CD4-positive, alpha-beta T cell treated with Interleukin-17A for 4 hours (primary cell): ENCODE results near the gene SRD5A1.

Experiments
- DNase-seq: peaks from one replicate; pipeline ENCODE4 v3.0.0-alpha.2; 2020; ENCODE audit warnings: mixed read lengths

SRD5A1 gene, protein sequence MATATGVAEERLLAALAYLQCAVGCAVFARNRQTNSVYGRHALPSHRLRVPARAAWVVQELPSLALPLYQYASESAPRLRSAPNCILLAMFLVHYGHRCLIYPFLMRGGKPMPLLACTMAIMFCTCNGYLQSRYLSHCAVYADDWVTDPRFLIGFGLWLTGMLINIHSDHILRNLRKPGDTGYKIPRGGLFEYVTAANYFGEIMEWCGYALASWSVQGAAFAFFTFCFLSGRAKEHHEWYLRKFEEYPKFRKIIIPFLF

DNA sequence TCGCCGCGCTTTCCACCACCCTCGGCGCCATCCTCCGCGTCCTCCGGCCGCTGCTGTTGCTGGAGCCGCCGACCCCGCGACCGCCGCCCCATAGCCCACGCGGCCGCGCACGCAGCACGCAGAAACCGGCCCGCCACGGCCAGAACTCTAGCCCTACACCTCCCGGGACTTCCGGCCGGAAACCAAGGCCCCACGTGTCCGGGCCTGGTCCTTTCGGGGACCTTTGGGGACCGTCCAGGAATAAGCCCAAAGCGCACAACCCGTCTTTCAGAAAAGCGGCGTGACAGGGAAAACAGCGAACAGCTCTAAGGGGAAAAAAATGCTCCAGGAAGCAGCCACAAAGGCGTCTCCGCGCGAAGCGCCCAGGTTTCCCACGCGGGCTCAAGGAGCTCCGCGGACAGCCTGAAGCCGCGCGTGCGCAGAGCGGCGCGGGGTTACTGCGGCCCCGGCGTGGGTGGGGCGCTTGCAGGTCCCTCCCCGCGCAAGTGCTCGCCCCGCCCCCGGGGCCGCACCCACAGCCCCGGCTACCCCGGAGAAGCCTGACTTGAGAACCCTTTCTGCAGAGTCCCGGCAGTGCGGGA is at the start of gene SRD5A1, which contains the start of gene NSUN2:
SRD5A1 (plus strand) TSS at position 553 of the 581 bp plus-strand sequence. CDS start 137 bp downstream, outside the sequence.
NSUN2 (minus strand) TSS at position 157 of the 581 bp plus-strand sequence; CDS start at position 92, 65 bp downstream.
- peak; percentile 95 for DNase-seq

DNA sequence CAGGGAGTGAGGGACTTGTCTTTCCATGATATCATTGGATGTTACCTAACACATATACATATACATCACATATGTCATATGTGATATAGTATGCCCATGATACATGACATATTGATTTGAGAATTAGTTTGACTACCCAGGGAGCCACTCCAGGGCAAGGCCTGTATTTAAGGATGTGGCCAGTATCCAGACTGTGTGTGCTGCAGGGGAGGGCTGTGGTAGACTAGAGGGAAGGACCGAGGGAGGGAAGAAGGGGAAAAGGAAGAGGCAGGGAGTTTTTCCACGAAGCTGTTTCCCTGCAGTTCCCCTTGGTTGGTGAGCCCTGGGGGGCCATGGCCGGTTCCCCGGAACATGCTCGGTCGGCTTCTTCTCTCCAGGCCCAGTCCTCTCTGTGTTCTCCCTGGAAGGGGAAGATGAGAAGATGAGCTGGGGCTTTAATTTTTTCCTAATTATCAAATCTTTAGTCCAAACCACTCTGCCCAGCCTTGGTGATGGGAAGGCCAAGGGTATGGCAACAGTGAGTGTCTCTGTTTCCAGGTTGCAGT is 49.1 kb upstream of the SRD5A1 start:
- no peak for DNase-seq

DNA sequence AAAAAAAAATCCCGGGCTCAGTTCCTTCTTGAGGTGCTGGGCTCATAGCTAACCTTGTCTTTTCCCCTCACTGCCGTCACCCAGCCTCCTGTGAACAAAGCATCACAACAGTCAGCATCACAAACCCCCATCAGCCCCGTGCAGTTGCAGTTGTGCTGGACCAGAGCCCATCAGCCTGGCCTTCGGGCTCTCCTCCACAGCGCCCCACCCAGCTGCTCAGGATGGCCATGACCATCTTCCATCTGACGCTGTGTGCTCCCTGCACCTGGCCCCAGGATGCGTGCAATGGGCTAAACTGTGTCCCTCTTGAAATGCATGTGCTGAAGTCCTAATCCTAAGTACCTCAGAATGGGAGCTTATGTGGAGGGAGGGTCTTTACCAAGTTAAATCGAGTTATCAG is 48.5 kb upstream of the SRD5A1 start:
- DNase-seq: no peak

DNA sequence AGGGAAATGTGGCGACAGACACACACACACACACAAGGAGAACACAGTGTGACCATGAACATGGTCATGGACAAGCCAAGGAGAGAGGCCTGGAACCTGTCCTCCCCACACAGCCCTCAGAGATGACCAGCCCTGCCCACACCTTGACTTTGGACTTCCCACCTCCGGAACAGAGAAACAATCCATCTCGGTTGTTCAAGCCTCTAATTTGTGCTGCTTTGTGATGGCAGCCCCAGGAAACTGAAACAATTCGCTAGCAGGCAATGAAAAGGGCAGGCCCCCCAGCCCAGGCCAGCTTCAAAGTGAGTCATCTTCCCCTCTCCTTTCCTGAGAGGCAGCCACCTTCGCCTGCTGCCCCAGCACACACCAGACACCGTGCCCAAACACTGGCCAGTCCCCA is 48.1 kb upstream of the SRD5A1 start:
- DNase-seq: no peak

DNA sequence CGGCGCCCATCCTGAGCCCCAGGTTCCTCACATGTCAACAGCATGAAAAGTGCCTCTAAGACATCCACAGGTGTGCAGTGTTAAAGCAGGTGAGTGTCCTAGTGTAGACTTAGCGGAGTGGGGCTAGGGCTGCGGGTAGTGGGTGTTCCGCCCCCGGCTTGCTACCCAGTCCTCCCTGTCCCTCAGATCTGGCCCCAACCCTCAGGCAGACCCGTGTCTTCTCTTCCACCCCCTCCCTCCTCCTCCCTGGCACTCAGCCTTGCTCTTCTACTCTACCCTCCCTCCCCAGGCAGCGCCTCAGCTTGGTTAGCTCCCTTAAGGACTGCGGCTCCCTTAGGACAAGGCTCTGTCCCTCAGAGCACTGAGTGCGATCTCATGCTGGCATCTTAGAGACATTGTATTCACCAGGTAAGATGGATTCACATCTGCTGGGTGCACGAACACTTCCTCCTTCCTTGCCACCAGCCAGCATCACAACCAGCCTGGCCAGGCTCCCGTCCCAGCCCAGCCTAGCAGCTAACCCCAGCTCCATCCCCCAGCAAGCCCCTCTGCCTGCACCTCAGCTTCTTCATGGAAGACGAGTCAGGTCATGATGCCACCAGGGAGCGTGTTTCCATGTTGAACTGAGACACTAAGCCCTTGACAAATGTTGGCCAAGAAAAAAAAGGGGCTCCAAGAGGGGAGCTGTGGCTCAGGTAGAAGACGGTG is 47.1 kb upstream of the SRD5A1 start:
- no peak for DNase-seq

DNA sequence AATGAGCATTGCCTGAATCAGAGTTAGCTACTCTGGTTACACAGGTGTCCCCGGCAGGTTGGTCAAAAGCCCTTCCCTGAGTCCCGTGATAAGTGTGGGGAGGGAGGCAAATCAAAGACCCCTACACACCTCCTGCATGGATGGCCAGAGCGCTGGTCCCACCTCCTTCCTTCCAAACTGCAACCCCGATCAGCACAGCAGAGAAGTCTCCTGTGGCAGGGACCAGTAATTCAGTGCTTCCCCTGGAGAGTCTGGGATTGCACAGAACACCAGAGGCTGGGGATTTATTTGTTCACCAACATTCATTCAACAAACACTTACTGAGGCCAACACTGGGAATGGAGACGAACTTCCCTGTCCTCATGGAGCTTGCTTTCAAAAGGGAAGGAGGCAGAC is 46.6 kb upstream of the SRD5A1 start:
- no peak for DNase-seq

DNA sequence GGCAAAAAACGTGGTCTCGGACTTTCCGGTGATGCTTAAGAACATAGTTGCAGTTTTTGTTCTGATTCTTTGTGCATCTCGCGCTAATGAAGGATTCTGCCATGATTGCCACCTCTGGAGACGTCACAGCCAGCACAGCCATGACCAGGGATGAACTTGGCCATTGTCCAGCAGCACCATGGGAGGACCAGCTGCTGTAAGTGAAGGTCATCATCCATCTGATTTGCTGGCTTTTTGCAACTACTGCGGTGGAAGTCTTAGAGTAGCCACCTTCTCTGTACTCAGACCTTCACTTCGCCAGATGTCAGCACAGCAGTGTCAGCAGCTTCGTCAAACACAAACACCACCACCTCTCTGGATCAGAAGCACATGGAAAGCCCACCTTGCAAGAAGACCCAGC is 46.1 kb upstream of the SRD5A1 start:
- no peak for DNase-seq

DNA sequence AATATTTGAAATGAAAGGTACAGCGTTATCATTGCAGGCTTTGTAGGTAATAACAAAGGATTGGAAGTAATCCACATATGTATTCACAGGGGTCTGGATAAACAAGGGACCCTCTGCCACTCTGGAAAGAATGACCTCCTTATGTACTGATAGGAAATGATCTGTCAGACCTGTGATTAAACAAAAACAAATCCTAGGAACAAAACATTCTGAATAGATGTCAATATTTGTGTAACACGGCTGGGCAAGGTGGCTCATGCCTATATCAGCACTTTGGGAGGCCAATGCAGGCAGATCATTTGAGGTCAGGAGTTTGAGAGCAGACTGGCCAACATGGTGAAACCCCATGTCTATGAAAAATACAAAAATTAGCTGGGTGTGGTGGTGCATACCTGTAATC is 42.7 kb upstream of the SRD5A1 start:
- DNase-seq: no peak

DNA sequence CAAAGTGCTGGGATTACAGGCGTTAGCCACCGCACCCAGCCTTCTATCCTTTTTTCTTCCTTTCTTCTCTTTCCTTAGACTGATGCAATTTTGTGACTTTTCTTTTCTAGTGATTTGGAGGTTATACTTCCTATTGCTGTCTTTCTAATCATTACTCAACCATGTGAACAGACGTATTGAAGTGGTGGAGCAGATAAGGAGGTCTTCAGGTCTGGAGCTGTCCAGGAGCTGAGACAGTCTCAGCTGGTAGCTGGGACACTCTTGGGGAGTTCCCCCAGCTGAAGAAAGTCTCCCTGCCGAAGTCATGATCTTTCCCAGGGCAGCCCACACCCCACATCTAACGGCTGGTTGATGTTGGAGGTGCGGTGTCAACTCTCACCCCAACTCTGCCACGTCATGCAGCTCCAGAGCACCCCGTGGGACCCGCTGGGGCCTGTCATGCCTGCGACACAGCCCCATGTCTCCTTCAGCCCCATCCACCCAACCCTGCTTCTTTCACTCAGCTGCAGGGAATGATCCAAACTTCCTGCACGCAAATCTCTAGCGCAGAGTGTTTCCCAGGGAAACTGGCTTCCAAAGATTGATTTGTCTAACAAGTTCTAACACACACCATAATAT is 41.5 kb upstream of the SRD5A1 start:
- no peak for DNase-seq

DNA sequence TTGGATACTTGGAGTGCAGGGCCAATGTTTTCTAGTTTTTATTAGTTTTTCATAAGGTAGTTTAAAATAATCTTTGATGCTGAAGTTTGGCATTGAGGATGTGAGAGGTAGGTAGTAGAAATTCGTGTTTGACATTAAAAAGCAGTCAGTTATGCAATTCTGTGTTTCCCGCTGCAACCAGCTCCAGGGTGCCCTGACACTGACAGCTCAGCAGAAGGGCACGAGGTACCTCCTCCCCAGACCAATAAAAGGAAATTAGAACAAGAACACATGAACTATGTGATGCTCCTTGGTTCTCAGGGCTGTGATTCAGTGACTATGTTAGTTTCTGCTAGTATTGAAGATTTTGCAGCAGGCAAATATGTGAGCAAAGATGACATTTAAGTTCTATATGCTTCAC is 40.6 kb upstream of the SRD5A1 start:
- no peak for DNase-seq

DNA sequence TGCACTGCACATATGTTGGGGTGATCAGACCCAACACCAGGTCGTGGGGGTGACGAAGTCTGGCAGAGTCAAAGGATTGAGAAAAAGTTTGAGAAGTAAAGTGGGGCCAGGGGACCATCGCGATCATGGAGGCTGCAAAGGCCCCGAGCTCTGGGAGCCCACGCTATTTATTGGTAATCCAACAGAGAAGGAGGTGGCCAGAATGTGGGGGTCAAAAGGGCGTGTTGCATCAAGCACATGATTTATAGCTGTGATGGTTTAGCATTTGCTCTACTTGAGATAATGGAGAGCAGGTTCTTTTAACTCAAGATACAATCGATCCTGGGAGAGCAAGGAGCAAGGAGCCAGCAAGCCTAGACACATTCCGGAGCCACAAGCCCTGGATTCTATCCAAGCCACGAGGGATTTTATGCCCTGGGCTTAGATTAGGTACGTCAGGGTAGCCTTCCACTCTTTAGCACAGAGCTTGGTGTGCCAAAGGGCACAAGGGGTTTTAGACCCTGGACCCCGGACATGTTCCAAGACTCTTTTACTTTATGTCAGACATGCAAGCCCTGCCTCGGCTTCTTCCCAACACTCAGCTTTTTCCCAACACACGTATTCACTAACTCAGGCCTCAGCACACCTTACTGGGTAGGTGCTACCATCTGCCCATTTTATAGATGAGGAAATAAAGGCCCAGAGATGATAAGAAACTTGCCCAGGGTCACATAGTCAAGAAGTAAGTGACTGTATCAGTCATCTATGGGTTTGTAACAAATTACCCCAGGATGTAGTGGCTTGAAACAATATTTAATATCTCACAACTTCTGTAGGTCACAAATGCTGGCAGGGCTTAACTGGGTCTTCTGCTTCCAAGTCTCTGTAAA is 39.9 kb upstream of the SRD5A1 start:
- DNase-seq: no peak

DNA sequence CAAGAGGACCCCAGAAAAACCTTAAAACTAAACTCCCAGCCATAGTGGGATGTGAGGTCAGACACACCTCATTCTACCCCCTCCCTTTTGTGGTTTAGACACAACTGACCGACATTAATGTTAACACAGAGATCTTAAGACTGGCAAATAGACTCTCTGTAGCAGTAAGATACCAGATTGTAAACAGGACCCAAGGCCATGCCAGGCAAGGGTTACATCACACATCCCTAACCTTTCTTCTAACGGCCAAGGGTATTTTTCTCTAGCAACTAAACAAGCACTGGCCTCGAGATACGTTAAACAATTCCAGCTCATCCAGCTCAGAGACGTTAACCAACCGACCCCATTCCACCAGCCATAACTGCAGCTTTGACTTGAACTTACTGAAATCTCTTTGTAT is 39.2 kb upstream of the SRD5A1 start:
- no peak for DNase-seq

DNA sequence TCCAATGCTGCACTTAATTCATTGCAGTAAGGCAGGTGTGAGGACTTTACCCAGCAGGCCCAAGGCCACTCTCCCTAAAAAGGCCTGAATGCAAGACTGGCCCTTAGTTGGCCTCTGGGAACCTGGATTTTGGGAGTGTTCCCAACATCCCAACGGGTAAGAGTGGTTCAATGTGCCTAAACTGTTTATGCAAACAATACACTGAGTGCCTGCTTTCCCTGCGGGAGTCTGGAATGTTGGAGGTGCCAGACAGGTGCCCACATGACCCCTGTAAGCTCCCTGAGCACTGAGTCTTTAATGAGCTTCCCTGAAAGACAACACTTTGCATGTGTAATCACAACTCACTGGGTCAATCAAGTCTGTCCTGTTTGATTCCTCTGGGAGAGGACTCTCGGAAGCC is 37.8 kb upstream of the SRD5A1 start:
- no peak for DNase-seq

DNA sequence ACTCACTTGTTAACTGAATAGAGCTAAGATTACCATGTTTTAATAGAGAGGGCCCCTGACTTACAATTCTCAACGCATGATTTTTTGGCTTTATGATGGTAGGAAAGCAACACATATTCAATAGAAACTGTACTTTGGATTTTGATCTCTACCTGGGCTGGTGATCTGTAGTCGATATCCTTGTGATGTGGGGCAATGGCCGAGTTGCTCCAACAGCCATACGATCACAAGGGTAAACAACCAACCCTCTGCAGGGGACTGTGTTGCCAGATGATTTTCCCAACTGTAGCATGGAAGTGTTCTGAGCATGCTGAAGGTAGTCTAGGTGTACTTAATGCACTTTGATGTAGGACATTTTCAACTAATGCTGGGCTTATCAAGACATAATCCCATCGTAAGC is 36.9 kb upstream of the SRD5A1 start:
- DNase-seq: no peak

DNA sequence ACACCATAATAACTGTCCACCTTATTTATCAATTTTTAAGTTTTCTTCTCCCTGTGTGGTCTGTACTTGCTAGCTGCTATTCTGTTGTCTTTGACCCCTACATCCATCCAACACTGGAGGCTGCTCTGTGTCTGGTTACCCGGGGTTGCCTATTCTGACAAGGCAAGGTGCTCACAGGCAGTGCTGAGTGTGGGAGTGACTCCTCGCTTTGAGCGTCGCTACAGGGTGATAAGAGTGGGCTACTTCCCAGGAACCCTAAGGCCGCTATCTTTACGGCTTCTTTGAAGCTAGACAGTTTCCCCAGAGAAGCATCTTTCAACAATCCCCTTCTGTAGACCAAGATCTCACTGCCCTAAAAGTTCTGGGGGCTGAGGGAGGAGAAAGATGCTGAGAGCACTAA is 35.7 kb upstream of the SRD5A1 start:
- no peak for DNase-seq

DNA sequence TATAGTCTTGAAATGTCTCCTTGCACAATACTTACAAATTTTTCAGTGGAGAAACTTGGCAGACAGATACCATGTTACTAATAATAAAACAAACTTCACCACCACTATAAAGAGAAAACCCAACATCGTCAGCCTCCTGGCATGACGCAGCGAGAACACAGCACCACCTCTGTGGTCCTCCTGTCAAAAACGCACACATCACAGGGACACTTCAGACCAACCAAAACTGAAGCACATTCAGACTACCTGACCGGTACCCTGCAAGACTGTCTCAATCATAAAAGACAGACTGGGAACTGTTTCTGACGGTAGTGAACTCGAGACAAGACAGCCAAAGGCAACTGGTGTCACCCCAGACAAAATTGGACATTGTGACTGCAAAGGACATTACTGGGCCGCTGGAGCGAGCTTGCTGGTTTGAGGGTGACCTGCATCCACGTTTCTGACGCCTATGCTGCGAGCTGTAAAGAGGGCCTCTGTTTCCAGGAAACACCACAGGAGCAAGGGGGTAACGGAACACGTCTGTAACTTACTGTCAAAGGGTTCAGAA is 34.8 kb upstream of the SRD5A1 start:
- DNase-seq: no peak

DNA sequence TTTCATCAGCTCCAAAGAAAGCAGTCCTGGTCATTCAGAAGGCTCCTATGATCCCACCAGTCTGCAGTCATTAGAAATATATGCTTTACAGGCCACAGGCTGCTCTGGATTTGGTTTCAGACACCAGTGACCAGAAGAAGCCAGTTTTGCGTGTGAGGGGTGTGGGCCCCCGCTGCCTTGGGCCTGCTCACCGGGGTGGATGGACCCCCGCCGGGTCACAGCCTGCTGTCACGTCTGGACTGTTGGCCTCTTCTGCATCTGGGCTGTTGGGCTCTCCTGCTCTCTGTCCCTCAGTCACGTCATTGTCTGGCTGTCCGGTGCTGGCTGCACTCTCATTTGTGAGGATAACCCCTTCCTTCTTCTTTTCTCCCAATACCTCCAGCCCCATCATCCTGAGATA is 33.5 kb upstream of the SRD5A1 start:
- no peak for DNase-seq

DNA sequence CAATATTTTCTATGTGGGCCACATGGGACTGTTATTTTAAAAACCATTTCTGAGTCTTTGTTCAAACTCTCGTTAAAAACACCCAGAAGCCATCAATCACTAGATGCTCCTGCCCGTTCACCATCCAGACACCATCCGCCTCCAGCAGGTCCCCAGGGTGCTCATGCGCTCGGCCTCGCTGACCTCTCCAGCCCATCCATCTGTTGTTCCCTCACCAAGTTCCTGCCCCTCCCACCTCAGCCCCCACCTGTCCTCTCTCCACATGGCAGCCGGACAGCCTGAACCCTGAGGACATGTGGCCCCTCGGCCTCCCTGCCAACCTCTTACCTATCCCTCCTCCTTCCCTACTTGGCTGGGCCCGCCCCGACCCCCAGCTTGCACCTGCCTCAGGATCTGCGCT is 32.0 kb upstream of the SRD5A1 start:
- no peak for DNase-seq

DNA sequence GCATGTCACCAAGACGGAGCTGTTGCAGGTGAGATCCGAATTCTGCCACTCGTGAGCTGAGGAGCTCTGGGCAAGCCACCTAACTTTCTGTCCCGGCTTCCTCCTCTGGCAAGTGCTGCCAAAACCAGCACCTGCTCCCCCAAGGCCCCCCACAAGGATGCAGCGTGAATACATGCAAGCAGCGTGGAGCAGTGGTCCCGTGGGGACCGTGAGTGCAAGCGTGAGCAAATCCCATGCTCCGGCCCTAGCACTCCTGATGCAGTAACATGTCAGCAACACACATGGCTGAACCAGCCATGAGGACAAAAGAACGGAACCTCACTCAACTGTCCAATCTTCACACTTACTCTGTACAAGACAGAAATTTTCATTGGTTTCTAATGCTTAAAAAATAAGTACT is 31.4 kb upstream of the SRD5A1 start:
- DNase-seq: no peak

DNA sequence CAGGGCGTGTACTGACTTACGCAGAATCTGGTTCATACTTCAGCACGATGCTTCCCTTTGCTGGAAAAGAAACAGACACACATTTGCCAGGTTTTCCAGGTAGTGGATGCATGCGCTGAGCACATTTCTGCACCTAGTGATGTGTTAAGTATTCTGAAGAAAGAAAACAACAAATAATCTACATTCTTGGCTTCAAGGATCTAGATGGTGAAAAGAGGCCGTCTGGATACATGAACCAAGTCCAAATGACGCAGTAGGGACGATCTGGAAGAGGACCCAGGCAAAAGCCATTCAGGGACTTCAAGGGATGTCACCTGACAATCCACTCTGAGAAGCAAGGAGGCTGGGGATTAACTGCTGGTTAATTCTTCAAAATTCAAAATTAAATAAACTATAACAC is 30.8 kb upstream of the SRD5A1 start:
- no peak for DNase-seq

DNA sequence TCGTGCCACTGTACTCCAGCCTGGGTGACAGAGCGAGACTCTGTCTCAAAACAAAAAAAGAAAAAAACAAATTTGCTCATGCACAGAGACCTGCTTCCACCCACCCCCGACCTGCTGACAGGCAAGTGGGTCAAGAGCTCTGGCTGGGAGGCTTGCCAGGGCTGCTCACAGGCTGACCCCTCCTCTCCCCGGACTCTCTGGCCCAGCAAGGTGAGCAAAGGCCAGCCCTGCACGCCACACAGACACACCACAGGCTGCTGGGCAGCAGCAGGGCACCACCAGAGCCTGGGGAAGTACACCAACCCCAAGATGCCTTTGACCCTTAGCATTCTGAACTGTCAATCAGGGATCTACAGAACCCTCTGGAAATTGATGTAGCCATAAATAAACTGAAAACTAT is 29.6 kb upstream of the SRD5A1 start:
- DNase-seq: no peak

DNA sequence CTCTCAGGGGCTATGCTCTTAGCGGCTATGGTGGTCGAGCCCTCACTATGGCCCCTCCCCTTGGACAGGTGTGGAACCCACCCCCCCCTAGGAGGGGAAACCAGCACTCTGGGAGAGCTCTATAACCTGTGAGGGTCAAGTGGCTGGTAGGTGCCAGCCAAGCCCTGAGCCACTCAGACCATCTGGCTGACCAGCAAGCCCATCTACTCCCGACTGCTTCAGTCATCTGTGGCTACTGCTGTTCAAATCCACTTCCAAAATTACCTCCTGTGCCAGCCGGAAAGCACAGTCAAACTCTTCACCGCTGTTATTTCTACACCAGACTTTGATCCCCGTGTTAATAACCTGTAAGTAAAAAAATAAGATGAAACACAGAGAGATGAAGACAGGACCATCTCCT is 28.9 kb upstream of the SRD5A1 start:
- DNase-seq: no peak
